NCI-H2081 treated with DMSO at 0.1 percent for 48 hours (cell line): ENCODE data around the gene BCAS1.

Source experiments
- DNase-seq: peaks from one replicate; lab custom pipeline; 2025; lab: John Stamatoyannopoulos, UW

The BCAS1 gene

DNA sequence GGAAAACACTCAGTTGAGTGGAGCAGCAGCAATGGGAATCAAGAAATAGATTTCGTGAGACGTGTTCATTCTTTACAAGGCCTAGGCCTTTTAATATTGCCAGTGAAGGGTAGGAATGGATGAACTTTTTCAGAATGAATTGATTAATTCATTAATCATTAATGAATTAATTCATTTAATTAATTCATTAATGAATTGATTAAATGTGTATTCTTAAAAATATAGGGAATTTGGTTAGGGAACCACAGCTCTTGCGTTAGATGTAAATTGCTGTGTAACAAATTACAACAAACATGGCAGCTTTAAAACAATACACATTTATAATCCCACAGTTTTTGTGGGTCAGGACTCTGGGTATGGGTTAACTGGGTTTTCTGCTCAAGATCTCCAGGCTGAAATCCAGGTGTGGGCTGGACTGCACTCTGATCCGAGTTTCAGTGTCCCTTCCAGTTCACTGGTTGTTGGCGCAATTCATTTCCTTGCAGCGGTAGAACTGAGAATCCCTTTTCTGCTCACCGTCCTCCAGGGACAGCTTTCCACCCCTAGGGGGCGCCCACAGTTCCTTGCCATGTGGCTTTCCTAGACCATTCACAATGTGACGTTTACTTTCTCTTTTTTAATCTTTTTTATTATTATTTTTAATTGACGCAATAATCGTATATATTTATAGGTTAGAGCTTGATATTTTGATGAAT is 32.8 kb upstream of the BCAS1 start:
- no peak for DNase-seq

DNA sequence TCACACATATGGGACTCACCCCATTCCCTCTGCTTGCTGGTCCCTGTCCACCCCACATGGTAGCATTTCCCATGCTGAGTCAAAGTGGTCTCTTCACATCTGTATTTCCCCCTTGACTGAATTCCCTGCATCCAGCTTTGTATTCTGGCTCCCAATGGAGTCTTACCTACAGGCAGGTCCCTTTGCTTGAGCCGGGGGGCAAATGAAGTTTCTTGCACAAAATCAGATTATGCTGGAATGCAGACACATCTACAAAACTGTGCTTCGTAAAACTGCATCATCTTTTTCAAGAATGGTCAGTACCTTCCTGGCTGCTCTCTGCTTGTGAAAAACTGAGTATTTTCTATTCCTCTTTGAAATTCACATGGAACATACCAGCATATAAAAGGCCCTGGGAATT is 32.1 kb upstream of the BCAS1 start:
- DNase-seq: no peak

DNA sequence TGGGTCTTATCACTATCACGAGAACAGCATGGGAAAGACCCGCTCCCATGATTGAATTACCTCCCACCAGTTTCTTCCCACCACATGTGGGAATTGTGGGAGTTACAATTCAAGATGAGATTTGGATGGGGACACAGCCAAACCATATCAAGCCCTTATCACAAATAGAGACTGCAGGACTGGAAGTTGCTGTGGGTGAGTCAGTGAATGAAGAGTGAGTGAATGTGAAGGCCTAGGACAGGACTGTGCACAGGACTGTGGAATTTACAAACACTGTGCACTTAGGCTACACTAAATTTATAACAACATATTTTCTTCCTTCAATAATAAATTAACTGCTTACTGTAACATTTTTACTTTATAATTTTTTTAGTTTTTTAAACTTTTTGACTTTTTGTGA is 30.2 kb upstream of the BCAS1 start:
- no peak for DNase-seq

DNA sequence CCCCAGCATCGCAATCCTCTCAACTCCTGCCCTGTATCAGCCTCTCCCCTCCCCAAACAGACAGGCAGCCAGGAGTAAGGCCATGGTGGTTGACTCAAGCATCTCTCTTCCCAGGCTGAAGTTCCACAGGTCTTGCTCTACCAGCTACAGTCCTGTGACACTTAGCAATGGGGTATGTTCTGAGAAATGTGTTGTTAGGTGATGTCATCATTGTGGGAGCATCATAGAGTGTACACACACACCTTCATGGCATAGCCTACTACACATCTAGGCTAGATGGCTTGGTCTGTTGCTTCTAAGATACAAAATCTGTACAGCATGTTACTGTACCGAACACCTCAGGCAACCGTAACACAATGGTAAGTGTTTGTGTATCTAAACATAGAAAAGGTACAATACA is 29.5 kb upstream of the BCAS1 start:
- no peak for DNase-seq

DNA sequence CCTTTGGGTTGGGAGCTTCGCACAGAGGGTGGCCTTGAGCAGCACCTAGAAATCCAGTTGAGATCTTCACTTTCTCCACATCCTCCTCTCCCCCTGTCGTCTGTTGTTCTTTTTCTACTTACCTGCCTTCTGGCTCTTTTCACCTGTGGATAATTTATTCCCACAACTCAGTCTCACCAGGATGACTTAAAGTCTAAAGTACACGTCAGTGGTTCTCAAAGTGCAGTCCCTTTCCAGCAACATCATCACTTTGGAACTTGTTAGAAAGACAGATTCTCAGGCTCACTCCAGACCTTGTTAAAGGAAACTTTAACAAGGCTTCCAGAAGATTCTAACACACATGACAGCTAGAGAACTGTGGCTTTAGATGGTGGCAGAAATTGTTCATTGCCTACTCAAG is 27.7 kb upstream of the BCAS1 start:
- no peak for DNase-seq

DNA sequence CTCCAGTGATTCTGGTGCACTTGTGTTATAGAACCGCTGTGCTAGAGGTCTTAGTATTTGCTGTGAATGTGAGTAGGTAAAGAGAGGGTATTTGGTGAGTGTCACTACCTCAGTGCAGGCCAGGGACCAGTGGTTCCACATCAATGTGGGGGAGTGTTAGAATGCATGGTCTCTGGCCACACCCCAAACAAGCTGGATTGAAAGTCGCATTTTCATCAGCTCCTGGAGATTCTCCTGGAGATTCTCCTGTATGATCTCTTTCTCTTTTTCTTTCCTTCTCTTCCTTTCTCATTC is 26.8 kb upstream of the BCAS1 start:
- no peak for DNase-seq

DNA sequence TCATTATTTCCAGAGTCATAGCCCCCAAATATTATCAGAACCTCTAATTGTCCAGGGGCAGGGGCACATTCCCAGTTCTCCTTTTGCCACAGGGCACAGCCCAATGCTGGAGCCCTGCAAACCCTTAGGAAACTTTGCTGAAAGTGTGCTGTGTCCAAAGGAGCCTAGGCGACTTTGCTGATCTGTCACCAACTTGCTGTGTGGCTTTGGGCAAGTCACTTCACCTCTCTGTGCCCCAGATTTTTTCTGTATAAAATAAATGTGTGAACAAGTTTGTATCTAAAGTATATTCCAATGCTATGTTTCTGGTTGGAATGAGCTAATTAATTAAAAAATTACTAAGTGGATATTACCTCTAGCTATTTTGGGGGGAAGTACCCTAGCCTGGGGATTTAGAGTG is 25.4 kb upstream of the BCAS1 start:
- no peak for DNase-seq

DNA sequence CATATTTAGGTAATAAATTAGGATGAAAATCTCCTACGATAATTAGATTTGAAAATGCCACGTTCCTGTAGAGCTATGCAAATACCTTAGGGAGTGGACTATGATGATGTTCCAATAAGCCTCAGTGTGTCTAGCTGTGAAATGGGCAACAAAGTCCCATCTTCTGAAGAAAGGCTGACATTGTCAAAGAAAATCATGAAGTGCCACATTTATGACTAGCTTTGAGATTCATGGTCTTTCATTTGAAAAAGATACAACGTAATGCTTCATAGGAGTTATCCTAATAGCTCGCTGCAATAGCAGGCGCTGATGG is 23.8 kb upstream of the BCAS1 start:
- no peak for DNase-seq

DNA sequence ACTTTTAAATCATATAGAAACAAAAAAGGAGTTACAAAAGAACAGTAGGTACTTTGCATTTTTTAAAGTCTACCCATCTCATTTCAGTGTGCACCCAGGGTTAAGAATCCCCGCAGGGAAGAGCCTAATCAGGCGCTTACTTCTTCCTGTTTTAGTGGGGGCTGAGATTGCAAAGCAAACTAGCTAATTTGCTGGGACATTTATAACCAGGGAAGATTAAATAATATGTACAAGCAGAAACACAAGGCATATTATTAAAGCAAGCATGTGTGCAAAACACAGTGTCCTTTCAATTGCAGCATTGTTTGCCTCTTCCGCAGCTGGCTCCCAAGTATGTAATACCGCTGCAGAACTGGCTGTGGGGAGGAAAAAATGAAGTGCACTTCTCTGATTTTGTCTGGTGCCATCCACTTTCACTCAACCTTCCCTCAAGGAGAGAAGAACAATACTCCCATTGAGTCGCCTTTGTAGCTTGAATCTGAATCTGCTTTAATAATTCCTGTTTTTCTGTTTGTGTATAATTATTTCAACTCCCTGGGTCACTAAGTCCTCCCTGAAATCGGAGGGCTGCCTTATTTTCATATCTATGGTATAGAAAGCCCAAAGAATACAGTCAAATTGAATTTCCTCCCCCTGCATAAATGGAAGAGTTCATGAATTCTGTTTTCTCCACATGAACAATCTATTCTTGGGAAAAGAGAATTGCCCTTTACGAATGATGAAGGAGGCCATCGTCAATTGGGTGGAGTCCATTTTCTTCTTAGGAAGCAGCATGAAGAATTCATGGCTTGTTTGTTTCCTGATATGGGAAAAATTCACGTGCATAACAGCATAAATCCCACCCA is 23.3 kb upstream of the BCAS1 start:
- no peak for DNase-seq

DNA sequence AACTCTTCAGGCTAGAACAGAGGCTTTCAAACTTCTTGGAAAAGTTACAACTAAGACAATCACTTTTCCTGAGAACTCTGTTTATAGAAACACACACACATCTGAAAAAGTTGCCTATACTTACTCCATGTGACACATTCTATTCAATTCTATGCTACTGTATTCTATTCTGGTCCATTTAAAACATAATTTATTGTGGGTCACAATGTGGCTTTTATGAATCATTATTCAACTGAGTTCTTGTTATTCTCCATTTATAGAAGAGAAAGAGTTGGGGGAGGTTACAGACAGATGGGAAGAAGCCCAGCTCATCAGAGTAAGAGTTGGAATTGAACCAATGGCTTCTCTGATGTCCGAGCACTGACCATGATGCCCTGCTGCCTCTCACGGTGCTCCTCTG is 21.6 kb upstream of the BCAS1 start:
- no peak for DNase-seq

DNA sequence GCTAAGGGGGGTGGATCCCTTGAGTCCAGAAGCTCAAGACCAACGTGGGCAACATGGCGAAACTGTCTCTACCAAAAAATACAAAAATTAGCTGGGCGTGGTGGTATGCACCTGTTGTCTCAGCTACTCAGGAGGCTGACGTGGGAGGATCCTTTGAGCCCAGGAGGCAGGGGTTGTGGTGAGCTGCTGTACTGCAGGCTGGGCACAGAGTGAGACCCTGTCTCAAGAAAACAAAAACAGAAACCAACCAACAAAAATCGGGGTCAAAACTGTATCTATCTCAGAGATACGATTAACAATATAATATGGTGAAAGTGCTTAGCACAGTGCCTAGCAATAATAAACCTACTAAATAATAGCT is 20.7 kb upstream of the BCAS1 start:
- no peak for DNase-seq

DNA sequence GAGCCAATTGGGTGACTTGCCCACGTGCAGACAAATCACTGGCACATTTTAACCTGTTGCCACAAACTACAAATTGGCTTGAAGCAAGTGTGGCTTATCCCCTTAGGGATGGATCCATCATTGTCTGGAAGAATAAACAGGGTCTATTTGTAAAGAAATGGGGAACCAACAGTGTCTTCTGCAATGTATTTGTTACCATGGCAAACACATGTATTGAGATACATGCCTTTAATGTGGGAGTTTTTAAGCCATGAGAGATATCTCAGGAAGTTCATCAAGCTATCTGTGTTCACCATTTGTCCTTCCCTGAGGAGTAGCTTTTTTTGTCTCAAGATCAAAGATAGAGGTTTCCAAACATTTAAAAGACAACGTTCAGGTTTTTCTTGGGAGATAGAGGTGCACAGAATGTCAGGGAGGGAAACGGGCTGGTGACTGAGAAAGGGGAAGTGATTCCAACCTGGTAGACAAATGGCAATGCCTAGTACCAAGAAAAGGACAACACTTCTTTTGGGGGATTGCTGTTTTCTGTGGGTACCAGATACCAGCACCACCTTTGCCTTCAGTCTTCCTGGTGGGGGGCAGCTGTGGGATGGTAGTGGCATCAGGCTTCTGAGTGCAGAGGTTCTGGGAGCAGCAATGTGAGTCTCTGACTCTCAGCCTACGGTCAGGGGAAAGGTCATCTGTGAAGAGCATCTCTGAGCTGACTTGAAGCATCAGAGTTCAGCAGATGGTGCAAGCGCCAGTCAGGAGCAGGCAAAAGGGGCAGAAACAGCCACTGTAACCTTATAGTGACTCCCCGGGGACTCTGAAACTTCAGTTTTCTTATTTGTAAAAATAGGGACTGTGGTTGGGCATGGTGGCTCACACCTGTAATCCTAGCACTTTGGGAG is 20.1 kb upstream of the BCAS1 start:
- no peak for DNase-seq

DNA sequence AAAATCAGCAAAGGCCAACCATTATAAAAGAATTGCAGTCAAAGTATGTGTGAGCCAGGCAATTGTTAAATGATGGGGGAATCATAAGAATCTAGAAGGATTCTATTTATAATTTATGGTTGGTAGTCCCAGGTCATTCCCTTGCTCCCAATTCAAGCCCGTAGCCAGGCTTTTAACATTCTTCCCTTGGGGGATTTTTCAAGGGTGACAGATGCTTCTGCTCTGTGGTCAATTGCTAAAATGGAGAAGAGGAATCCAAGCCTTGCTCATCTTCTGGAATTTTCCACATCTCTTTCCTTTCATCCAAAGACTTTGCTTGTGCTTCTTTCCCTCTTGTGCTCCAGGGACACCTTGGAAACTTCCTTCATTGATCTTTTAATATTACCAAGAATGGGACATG is 18.0 kb upstream of the BCAS1 start:
- no peak for DNase-seq

DNA sequence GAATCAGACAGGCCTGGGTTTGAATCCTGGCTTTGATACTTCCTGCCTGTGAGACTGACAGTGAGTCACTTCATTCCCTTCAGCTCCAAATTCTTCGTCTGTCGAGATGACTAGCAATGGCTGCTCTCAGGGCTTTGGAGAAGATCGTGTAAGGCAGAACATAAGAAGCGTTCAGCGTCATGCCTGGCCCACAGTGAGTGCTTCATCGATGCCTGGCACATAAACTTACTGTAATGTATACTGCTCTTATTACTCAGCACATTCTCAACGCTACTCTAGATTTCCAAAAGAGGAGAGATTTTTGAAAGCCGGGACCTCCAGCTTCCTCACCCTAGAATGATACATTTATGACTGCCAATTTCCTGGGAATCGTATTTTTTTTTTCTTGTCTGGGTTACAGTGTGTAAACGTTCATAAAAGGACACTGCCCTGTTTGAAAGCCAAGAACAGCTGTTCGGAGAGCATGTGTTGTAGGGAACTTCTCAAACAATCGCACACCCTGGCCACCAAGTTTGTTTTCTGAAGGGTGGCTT is 16.2 kb upstream of the BCAS1 start:
- DNase-seq: no peak

DNA sequence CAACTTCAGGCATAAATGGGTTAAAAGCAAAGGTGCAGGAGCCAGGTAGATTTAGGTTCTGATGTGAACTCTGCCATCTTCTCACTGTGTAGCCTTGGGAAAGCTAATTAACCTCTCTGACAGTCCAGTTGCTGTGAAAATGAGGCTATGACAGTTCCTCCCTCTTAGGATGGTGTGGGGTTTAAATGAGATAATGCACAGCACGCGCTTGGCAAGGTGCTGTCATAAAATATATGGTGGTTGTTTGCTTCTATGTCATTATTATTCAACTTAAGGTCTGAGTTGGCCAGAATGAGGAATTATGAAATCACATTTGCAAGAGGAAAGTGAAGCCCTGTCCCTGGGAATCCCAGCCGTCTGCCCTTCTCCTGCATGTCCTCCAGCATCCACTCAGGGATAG is 15.5 kb upstream of the BCAS1 start:
- DNase-seq: no peak

DNA sequence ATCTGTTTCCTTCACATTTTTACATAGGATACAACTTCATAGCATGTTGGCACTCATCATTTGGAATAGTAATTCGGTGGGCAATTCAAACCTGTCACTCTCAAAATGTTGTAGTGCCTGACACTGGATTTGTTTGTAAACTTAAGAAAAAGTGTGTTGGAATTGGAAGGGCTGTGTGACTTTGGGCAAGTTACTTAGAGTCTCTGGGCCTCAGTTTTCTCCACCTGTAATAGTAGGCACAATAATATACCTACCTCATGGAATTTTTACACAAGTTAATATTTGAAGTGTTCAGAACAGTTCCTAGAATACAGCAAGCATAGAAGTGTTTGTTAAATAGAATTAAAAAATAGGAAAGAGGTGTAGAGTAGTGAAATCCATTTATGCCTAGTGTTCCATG is 15.0 kb upstream of the BCAS1 start:
- no peak for DNase-seq

DNA sequence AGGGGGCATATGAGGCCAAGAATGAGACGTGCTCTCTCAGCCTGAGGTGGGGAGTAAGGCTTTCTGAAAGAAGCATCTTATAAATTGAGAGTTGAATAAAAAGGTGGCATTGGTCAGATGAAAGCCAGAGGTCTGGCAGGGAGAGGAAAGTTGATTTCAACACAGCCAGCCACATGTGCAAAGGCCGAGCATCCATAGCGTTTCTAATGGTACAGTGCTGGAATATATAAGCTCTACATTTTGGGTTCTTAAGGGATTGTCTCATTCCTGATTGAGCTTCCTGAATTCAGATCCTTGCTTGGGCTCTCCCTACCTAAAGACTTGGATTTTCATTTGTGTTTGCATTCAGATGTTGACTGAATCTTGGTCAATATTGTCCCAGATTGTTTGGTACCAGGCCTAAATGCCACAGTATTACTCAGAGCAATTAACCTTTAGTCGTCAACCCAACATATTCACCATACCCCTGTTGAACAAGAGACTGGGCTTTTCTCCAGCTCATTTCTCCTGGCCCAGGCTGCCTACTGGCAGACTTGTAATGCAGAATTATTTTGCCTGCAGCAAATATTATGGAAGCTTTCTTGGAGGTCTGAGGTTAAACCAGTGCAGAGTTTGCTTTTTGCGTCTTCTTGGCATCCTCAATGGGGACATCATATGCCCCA is 14.5 kb upstream of the BCAS1 start:
- DNase-seq: no peak

DNA sequence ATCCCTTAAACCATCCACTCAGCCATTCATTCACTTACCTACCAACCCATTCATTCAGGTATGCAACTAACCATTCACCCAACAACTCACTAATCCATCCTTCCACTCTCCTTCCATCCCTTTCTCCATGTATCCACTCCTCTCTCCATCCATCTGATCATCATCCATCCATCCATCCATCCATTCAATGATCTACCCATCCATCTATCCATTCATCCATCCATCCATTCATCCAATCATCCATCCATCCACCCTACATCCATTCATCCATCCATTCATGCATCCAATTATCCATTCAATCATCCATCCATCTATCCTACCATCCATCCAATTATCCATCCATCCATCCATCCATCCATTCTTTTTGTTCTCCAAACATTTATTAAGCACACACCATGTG is 13.8 kb upstream of the BCAS1 start:
- no peak for DNase-seq

DNA sequence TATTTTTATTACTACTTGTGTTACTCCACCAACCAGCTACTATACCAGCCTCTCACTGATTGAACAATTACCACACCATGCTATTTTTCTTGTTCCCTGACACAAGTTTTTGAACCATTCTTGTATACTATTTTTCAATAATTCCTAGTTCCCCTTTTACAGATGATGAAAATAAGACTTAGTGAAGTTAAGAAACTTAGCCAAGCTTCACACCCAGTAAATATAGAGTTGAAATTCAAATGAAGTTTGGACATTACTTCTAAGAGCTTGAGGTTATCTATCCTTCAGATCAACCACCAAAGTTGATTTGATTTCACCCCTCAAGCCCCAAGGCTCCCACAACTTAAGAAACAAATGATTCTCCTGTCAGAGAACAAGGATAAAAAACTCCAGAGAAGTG is 13.1 kb upstream of the BCAS1 start:
- DNase-seq: no peak

DNA sequence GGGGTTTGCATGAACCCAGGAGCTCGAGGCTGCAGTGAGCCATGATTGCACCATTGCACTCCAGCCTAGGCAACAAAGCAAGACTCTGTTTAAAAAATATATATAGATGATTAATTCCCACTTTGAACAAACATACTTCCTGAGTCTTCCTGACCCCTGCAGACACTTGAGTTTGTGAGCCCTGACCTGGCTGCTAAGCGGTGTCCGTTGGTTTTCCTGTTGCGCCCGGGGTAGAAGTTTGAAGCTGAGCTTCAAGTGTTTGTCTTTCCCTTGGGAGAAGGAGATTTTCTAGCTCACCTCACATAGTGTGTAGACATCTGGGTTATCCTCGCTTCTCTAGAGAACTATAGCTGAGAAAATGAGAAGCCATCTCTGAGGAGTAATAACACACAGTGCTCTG is 11.7 kb upstream of the BCAS1 start:
- DNase-seq: no peak

DNA sequence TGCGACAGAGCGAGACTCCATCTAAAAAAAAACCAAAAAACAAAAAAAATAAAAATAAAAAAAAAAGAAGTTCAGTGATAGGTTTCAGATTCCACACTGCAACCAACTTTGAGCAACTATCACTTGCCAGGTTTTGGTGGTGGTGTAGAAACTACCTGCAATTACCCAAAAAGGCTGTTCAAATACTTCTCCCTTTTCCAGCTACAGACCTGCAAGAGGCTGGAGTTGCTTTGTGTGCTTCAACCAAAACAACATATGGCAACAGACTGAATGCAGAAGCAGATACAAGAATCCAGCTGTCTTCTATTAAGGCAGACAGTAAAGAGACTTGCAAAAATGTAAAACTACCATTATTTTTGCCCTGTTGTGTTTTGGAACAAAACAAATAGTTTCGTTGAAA is 9.3 kb upstream of the BCAS1 start:
- no peak for DNase-seq

DNA sequence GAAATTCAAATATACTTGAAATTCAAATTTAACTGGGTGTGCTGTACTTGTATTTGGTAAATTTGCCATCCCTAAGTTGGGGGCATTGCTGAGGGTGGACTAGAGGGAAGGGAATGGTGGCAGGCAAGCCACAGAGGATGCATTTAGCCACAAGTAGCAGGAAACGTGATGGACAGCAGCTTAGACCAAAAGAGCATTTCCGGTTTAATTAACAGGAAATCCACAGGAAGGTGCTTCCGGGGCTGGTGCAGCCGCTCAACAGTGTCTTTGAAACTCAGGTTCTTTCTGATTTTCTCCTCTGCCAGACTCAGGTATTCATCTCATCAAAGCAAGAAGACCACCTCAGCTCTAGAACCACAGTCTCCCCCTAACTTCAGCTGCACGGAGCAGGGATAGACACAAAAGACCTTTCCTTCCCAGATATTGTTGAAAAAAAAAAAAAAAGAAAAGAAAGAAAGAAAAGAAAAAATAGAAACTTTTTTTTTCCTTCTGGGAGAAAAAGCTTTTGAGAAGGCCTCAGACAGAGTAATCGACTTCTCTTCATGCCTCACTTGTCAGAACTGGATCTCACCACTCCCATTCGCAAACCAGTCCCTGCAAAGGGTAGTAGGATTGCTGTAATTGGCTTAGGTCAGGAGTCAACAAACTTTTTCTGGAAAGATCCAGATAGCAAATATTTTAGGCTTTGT is 8.0 kb upstream of the BCAS1 start:
- no peak for DNase-seq
